TTC549 (cell line): Measurements from ENCODE around the gene USP37.

Experiments used
- FAIRE-seq: peaks from 2 replicates; lab custom pipeline; 2012; peaks lifted over from hg19 to GRCh38; lab: Jason Lieb, UNC

The USP37 gene

DNA sequence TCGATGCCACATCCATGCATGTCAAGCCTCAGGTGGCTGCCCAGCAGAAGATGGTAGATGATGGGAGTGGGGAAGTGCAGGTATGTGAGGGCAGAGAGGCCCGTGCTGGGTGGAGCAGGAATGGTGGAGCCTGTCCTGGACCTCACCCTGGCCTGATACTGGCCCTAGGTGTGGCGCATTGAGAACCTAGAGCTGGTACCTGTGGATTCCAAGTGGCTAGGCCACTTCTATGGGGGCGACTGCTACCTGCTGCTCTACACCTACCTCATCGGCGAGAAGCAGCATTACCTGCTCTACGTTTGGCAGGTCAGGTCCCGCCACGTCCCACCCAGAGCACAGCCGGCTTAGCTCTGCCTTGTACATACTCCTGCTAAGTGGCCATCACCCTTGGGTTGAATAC is 136.3 kb downstream of the USP37 start:
- no peak for FAIRE-seq

DNA sequence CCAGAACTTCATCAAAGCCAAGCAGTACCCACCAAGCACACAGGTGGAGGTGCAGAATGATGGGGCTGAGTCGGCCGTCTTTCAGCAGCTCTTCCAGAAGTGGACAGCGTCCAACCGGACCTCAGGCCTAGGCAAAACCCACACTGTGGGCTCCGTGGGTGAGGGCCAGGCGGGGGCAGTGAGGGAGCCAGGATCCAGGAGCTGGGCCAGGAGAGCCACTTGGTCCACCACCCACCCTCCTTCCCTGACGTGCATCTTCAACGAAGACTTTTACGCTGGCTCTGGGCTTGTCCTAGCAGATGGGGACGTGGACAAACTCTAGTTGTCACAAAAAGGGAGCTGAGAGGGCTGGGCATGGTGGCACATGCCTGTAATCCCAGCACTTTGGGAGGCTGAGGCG is 137.4 kb downstream of the USP37 start:
- no peak for FAIRE-seq

DNA sequence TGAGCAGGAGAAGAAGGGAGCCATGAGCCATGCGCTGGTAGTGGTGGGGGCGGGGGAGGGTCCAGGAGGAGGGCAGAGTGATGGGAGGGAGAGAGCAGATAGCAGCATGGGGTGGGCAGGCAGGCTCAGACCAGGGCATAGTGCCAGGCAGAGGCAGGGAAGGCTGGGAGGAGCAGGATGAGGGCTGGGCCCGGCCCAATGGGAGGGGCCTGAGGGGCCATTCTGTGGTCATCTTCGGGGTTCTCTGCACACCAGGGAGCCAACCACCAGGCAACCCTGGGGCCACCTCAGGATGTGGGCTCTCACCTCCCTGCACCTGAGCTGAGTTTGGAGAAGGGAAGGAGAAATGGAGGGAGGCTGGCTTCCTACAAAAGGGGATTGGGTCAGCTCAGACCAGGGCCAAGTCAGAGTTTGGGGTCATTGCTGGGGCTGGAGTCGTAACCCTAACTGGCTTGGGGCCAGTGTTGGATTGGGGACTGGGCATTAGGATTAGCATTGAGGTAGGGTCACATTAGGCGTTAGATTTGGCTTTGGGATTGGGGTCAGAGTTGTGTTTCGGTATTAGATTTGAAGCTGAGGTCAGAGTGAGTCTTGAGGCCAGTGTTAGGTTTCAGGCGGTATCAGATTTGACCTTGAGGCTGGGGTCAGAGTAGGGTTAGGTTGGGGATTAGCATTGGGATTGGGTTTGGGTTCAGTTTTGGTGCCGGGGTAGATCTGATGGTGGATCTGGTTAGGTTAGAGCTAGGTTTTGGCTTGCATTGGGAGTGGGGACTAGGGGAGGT is 138.0 kb downstream of the USP37 start:
- no peak for FAIRE-seq

DNA sequence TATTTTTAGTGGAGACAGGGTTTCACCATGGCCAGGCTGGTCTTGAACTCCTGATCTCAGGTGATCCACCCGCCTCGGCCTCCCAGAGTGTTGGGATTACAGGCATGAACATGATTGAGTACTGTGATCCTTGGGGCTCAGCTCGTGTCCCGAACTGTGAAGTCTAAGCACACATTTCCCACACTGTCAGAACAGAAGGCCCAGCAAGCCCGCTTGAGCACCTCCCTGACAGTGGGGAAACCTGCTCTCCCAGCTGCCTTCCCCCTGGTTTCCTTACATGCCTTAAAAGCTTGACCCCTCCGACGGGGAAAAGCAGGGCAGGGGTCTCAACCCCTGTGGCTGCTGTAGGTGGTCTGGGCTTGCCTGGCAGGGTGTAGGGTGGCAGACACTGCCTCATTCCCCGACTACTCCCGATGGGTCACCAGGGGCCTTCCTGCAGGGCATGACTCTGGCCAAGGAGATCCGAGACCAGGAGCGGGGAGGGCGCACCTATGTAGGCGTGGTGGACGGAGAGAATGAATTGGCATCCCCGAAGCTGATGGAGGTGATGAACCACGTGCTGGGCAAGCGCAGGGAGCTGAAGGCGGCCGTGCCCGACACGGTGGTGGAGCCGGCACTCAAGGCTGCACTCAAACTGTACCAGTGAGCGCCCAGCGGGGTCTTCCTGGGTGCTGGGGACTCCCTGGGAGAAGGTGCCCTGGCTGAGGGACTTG is 139.1 kb downstream of the USP37 start:
- no peak for FAIRE-seq

DNA sequence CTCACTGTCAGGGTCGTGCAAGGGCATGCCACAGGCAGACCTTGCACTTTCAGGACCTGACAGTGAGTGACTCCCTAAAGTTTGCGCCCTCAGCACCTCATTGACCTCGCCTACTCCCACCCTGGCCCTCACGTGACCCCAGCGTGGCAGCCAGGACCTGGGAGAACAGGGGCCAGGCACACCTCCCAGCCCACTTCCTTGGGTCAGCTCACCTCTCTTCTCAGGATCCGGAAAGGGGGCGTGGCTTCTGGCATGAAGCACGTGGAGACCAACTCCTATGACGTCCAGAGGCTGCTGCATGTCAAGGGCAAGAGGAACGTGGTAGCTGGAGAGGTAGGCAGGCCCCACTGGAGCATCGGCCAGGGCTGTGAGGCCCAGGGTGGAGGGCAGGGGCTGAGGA is 140.4 kb downstream of the USP37 start:
- FAIRE-seq: no peak

DNA sequence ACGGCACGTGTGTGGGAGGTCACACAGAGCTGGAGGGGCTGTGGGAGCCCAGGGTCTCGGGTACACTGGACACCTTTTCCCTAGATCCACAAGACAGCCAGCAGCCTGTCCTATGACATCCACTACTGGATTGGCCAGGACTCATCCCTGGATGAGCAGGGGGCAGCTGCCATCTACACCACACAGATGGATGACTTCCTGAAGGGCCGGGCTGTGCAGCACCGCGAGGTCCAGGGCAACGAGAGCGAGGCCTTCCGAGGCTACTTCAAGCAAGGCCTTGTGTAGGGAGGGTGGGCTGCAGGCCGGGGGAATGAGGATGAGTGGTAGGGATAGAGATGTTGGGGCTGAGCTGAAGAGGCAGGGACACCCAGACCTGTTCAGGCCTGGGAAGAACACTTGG is 142.6 kb downstream of the USP37 start:
- no peak for FAIRE-seq

DNA sequence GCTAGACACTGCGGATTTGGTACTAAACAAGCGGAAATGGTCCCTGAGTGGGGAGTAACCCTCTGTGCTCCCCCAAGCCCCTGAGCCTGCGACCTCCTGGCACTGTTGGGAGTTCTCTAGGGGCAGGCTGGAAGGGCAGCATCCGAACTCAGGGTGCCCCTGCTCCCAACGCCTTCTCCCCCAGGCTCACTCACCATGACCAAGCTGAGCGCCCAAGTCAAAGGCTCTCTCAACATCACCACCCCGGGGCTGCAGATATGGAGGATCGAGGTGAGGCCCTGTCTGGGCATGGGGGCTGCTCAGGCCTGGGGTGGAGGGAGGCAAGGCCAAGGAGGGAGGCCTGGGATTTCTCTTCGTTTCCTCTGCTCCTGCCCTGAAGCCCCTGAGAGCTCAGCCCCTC is 144.6 kb downstream of the USP37 start:
- no peak for FAIRE-seq

DNA sequence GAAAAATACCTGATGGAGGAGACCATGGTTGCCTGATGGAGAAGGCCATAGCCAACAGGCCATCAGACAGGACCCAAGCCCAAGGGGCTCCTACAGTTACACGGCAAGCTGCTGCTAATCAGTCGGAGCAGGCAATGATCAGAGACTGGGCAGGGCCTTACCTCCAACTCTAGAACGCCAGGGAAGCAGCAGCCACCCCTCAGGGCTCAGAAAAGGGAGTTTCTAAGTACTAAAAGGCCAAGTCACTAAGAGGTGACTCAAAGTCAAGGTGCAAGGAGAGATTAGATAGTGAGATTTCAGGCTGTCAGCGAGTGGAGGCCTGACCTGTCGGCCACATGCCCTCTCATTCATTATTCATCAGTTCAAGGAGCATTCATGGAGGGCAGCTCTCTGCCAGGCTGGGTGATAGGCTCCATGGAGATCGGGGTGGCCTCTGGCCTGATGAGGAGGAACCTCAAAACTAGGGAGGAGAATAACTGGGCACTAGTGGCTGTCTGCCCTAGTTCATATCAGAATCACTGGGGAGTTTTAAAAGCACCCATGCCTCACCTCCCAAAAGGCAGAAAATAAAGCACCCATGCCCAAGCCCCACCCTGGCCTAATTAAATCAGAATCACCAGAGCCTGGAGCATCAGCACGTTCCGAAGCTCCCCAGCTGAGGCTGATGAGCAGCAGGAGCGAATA is 145.6 kb downstream of the USP37 start:
- FAIRE-seq: no peak

DNA sequence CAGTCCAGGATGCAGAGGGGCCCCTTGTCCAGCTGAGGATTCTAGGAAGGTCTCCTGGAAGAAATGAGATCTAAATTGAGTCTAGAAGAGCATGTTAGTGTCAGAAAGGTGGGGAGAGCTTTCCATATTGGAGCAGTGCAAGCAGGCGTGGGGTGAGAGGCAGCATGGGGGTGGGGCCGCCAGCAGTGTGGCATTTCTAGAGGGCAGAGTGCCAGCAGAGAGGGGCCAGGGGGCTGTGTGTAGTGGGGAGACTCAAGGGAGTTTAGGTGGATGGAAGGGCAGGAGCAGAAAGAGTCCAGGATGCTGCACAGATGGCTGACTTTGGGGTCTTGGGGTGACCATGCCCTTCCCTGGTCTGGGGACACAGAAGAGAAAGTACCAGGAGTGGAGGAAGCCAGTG is 147.1 kb downstream of the USP37 start:
- no peak for FAIRE-seq

DNA sequence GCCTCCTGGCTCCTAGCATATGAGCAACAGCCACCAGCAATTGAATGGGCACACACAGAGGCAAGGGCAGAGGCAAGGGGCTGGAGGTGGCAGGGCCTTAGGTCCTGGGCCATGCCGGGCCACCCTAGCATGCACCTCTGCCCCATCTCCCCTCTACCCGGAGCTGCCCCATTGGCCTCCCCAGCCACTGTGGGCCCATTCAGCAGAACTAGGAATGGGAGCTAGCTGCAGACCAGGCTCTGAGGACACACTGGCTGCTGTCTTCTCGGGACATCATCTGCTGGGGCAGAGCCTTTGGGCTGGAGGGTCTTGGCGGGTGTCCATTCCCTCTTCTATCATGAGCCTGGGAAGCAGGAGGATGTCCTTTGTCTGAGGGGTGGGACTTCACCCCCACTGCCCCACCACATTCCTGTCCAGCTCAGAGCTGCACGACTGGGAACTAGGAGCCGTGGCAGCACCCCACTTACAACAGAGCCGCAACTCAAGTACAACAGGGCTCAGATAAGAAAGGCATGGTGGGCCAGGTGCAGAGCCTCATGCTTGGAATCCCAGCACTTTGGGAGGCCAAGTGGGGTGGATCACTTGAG is 148.4 kb downstream of the USP37 start:
- no peak for FAIRE-seq

DNA sequence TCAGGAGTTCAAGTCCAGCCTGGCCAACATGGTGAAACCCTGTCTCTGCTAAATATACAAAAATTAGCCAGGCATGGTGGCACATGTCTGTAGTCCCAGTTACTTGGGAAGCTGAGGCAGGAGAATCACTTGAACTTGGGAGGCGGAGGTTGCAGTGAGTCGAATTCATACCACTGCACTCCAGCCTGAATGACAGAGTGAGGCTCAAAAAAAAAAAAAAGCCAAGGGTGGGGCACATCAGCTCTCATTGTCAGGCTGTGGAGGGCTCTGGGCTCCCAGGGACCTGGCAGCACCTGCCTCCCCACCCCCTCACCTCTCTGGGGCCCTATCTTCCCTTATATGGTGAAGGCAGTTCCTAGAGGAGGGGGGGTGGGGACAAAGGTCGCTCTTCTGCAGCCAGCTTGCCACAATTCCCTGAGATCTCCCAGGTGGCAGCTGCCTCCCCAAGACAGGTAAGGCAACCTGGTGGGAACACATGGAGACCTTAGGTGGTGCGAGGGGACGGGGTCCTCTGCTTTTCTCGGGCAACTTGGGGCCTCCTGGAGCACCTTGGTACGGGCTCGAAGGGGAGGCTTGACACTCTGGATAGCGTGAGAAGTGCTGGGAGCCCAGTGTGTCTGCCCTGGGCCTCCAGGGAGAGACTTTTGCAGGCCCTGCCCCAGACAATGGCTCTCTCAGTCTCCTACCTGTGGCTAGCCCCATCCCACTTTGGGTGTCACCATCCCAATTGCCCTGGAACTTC is 149.3 kb downstream of the USP37 start, which contains the start of gene VIL1:
VIL1 (plus strand) TSS at position 407 of the 742 bp plus-strand sequence. CDS start 4,656 bp downstream, outside the sequence.
- no peak for FAIRE-seq

DNA sequence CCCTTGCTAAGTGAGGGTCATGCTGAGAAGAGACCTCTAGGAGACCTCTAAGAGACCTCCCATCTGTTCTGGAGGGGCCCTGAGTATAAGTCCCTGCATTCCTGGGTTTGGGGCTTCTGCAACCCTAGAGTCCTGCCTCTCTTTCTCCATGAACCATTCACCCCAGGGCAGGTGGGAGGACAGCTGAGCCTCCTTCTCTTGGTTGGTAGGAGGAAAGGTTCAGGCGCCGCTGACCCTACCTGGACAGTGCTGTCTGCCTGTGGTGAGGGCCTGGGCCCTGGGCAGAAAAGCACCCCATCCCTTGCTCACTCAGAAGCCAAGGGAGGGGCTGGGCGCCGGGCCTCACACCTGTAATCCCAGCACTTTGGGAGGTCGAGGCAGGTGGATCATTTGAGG is 149.8 kb downstream of the USP37 start:
- FAIRE-seq: no peak

DNA sequence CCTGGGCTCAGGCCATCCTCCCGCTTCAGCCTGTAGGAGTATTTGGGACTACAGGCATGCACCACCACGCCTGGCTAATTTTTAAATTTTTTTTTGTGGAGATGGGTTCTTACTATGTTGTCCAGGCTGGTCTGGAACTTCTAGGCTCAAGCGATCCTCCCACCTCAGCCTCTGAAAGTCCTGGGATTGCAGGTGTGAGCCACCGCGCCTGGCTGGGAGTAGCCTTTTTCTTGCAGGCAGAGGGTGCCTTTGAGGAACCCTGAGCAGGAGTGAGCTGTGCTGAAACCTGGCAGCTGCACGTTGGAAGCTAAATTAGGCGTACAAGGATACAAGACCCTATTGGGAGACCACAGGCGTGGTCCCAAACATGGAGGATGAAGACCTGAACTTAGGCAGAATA is 160.4 kb downstream of the USP37 start:
- no peak for FAIRE-seq

DNA sequence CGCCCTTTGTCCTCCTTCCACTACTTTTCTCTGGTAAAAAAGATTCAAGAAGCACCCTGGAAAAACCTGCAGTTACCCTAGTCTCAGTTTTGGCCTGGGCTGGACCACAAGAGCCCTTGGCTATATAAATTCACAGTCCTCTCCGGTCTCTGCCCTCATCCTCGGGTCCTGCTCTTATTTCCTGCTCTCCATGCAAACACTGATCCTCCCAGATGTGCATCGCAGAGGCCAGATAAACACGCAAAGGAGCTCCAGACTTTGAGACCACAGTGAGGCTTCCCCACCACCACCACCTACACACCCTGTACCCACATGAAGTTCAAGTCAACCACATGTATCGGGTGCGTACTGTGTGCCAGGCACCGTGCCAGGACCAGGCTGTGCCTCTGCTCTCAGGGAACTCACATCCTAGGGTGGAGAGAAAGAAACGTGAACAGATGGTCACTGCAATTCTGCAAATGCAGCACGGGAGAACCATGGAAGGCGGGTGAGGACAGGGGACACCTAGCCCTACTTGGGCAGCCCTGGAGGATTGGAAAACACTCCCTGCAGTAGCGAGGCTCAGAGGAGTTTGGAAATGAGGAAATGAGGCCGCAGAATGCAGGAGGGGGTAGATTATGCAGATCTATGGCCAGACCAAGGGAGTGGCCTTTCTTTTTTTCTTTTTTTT is 161.1 kb downstream of the USP37 start:
- FAIRE-seq: no peak

DNA sequence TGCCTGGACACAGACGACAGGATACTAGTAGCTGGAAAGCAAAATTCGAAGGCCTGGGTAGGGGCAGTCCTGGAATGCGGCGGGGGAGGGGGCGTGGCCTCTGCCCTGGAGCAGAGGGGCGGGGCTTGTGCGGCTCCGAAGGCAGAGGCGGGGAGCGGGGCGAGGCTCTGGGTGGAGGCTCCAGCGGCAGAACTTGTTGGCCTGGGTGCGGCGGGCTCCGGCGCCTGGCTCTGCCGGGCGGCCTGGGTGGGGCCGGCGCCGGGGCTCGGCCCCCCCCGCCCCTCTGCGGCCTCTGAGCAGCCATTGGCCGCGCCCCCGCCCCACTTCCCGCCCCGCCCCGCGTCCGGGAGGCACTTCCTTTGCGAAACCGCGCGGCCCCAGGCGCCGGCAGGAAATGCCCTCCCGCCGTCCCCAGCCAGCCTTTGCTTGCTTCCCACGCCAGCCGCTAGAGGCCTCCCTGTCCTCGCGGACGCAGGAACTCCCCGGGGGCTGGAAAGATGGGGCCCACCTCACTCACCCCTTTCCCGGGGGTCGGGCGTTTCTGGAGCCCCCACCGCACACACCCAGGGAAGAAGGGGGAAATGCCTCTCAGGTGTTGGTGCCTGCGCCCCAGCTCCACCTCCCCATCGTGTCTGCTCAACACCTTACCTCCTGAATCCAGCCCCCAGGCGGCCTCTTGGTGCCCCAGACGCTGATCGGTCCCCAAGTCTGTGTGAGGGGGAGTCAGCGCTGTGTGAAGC is 161.8 kb downstream of the USP37 start:
- FAIRE-seq: no peak

DNA sequence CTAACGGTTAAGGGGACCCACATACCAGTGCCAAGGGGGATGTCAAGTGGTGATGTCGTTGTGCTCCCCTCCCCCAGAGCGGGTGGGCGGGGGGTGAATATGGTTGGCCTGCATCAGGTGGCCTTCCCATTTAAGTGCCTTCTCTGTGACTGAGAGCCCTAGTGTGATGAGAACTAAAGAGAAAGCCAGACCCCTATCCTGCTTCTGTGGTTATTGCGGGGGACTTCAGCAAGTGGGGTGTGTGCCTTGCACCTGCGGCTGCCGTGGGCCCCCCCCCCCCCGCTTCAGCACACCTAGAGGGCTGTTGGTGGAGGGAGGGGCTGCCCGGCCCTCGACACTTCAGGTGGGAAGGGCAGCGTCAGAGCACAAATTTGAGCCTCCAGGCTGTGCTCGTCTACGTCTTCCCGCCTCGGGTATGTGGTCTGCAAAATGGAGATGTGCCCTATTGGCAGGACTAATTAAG is 162.4 kb downstream of the USP37 start:
- FAIRE-seq: no peak

DNA sequence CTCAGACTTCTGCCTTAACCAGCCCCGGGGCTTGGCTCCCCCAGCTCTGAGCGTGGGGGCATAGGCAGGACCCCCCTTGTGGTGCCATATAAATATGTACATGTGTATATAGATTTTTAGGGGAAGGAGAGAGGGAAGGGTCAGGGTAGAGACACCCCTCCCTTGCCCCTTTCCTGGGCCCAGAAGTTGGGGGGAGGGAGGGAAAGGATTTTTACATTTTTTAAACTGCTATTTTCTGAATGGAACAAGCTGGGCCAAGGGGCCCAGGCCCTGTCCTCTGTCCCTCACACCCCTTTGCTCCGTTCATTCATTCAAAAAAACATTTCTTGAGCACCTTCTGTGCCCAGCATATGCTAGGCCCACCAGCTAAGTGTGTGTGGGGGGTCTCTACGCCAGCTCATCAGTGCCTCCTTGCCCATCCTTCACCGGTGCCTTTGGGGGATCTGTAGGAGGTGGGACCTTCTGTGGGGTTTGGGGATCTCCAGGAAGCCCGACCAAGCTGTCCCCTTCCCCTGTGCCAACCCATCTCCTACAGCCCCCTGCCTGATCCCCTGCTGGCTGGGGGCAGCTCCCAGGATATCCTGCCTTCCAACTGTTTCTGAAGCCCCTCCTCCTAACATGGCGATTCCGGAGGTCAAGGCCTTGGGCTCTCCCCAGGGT is 162.9 kb downstream of the USP37 start:
- no peak for FAIRE-seq

DNA sequence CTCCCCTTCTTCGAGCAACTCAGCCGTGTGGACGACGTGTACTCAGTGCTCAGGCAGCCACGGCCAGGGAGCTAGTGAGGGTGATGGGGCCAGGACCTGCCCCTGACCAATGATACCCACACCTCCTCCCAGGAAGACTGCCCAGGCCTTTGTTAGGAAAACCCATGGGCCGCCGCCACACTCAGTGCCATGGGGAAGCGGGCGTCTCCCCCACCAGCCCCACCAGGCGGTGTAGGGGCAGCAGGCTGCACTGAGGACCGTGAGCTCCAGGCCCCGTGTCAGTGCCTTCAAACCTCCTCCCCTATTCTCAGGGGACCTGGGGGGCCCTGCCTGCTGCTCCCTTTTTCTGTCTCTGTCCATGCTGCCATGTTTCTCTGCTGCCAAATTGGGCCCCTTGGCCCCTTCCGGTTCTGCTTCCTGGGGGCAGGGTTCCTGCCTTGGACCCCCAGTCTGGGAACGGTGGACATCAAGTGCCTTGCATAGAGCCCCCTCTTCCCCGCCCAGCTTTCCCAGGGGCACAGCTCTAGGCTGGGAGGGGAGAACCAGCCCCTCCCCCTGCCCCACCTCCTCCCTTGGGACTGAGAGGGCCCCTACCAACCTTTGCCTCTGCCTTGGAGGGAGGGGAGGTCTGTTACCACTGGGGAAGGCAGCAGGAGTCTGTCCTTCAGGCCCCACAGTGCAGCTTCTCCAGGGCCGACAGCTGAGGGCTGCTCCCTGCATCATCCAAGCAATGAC is 163.6 kb downstream of the USP37 start:
- FAIRE-seq: no peak

DNA sequence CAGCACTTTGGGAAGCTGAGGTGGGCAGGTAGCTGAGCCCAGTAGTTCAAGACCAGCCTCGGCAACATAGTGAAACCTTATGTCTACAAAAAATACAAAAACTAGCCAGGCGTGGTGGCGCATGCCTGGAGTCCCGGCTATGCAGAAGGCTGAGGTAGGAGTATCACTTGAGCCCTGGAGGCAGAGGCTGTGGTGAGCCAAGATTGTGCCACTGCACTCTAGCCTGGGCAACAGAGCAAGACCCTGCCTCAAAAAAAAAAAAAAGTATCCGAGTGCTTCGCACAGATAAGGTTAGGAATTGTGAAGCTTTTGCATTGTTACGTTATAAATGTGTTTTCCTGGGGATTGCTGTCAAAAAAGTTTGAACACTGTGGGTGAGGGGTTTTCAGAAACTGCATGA is 164.3 kb downstream of the USP37 start:
- FAIRE-seq: no peak
